Osteocyte (in vitro differentiated cells): ENCODE data around the gene NR5A2. TPM values are rescaled to one million over a fixed set of nuclear protein-coding genes. Genes with fewer than 3 reads are reported as not detected.
A peak's percentile ranks its signal among the peaks of the same experiment; 100 is the strongest.

Experiments used
- DNase-seq: peaks from one replicate; pipeline ENCODE4 v3.0.0; 2021; ENCODE audit warnings: mixed read lengths; ENCODE audit not compliant: unreplicated experiment; ENCODE audit errors: extremely low spot score
- H3K27ac Mint-ChIP-seq: one replicate; pipeline ENCODE4 v1.8.0; 2021; ENCODE audit warnings: mild to moderate bottlenecking, mixed read lengths; ENCODE audit not compliant: unreplicated experiment
- H3K27me3 Mint-ChIP-seq: one replicate; pipeline ENCODE4 v1.8.0; 2021; ENCODE audit warnings: mixed read lengths; ENCODE audit not compliant: unreplicated experiment
- H3K36me3 Mint-ChIP-seq: one replicate; pipeline ENCODE4 v1.8.0; 2021; ENCODE audit warnings: mixed read lengths; ENCODE audit not compliant: unreplicated experiment
- H3K4me1 Mint-ChIP-seq: one replicate; pipeline ENCODE4 v1.8.0; 2021; ENCODE audit warnings: mixed read lengths; ENCODE audit not compliant: unreplicated experiment
- H3K4me3 Mint-ChIP-seq: one replicate; pipeline ENCODE4 v1.8.0; 2021; ENCODE audit warnings: mild to moderate bottlenecking, moderate library complexity, mixed read lengths; ENCODE audit not compliant: unreplicated experiment
- H3K9me3 Mint-ChIP-seq: one replicate; pipeline ENCODE4 v1.8.0; 2021; ENCODE audit warnings: mixed read lengths; ENCODE audit not compliant: unreplicated experiment
- CTCF ChIP-seq: fragments of 200-600 bp; sonication (generic); IDR thresholded peaks from 2 replicates; pipeline ENCODE4 v1.5.0; 2021; ENCODE audit warnings: antibody characterized with exemption, mild to moderate bottlenecking, moderate library complexity
- total RNA-seq: library from RNA; stranded (reverse); gene quantifications from 2 replicates; pipeline ENCODE4 v1.2.1, GENCODE V29; 2021

The NR5A2 gene
- total RNA-seq, 1 donor from 2014 or later, result not detected

- no peak for TF ChIP-seq CTCF
- Mint-ChIP-seq H3K4me3 (no peak overlapping the region), H3K4me1 (peaks cover 26% of the 10 kb centered on the region), H3K27ac (no peak overlapping the region), H3K36me3 (no peaks in the 10 kb centered on the region), H3K9me3 (no peaks in the 10 kb centered on the region), H3K27me3 (peaks cover 7% of the 10 kb centered on the region)
- no peak for DNase-seq
These were observed 147.2 kb downstream of the NR5A2 start for GRCh38 chr1:200174525-200175295.

GRCh38 chr1:200176181-200176580, 148.7 kb downstream of the NR5A2 start:
- DNase-seq, result no peak
- H3K4me3 Mint-ChIP-seq, result no peak overlapping the region
- no peaks in the 10 kb centered on the region for H3K27me3 Mint-ChIP-seq
- peaks cover 6% of the 10 kb centered on the region for H3K9me3 Mint-ChIP-seq
- H3K36me3 Mint-ChIP-seq, result no peaks in the 10 kb centered on the region
- no peak overlapping the region for H3K27ac Mint-ChIP-seq
- H3K4me1 Mint-ChIP-seq, result peaks cover 41% of the 10 kb centered on the region
- TF ChIP-seq CTCF, result no peak

- peaks cover 41% of the 10 kb centered on the region for H3K4me1 Mint-ChIP-seq
- H3K27me3 Mint-ChIP-seq, result no peaks in the 10 kb centered on the region
- no peaks in the 10 kb centered on the region for H3K36me3 Mint-ChIP-seq
- H3K4me3 Mint-ChIP-seq, result no peak overlapping the region
- H3K27ac Mint-ChIP-seq, result no peak overlapping the region
- H3K9me3 Mint-ChIP-seq, result peaks cover 6% of the 10 kb centered on the region
- DNase-seq, result no peak
- TF ChIP-seq CTCF, result no peak
These were observed 149.3 kb downstream of the NR5A2 start for GRCh38 chr1:200176798-200177197.

DNA sequence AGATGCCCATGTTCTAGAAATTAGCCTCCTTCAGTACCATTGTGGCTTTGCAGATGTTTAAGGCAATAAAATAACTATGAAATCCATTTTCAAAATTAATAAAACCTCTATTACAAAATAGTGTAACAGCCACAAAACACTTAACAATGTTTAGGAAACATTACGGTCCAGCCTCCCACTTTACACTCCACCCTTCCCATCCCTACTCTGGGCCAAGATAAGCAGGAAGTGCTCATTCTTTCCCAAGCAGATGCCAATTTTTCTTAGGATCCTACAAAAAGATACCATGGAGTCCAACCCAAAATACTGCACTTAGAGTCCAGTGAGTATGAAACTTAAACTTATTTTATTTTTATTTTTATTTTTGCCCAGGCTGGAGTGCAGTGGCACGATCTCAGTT, 150.8 kb downstream of the NR5A2 start:
- H3K9me3 Mint-ChIP-seq, result peaks cover 6% of the 10 kb centered on the region
- TF ChIP-seq CTCF, result no peak
- H3K4me1 Mint-ChIP-seq, result peaks cover 37% of the 10 kb centered on the region
- no peak for DNase-seq
- no peaks in the 10 kb centered on the region for H3K36me3 Mint-ChIP-seq
- H3K27ac Mint-ChIP-seq, result no peak overlapping the region
- H3K27me3 Mint-ChIP-seq, result no peaks in the 10 kb centered on the region
- H3K4me3 Mint-ChIP-seq, result no peak overlapping the region

- Mint-ChIP-seq H3K4me1 (peaks cover 46% of the 10 kb centered on the region), H3K27ac (peak overlapping the region; percentile 71), H3K27me3 (no peaks in the 10 kb centered on the region), H3K4me3 (no peak overlapping the region), H3K36me3 (no peaks in the 10 kb centered on the region), H3K9me3 (peaks cover 6% of the 10 kb centered on the region)
- no peak for DNase-seq
- no peak for TF ChIP-seq CTCF
These were observed 151.7 kb downstream of the NR5A2 start for GRCh38 chr1:200179126-200179780.
